HG03095 (cell line): ENCODE data around the gene BASP1.
A peak's percentile ranks its signal among the peaks of the same experiment; 100 is the strongest.

ENCODE experiments used
- ATAC-seq: cut with Tn5 transposase; IDR thresholded peaks from one replicate; pipeline ENCODE4 v1.9.1; 2021; ENCODE audit warnings: moderate library complexity; ENCODE audit not compliant: unreplicated experiment

The BASP1 gene, protein sequence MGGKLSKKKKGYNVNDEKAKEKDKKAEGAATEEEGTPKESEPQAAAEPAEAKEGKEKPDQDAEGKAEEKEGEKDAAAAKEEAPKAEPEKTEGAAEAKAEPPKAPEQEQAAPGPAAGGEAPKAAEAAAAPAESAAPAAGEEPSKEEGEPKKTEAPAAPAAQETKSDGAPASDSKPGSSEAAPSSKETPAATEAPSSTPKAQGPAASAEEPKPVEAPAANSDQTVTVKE

DNA sequence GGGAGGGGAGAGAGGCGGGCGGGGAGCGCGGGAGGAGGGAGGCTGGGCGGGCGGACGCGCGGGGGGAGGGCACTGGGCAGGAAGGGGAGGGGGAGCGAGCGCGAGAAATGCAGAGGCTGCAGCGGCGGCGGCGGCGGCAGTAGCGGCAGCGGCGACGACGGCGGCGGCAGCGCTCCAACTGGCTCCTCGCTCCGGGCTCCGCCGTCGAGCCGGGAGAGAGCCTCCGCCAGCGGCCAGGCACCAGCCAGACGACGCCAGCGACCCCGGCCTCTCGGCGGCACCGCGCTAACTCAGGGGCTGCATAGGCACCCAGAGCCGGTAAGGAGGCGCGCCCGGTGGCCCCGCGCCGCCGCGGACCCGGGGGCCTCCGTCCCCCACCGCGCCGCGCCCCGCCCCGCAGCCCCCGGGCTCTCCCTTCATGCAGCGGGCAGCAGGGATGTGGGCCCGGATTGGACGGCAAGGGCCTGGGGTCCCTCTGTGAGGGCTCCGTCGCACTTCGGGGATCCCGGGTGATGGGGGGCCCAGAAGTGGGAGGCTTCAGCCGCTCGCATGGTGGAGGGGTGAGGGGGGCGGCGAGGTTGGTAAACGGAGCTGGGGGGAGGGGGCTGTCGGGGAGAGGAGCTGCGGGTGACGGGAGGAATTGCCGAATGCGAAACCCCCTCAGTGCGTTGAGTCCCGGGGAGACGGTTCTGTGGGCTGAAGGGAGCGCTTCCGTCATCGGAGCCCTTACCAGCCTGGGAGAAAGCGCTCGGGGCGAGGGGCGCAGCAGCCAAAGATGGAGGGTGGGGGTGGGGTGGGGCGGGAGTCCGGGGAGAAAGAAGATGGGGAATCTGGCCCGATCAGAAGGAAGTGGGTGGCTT, at the start of gene BASP1:
TSS of gene BASP1 (plus strand) at position 139 of the 860 bp plus-strand sequence. CDS start 57,586 bp downstream, outside the sequence.
- ATAC-seq: peak; percentile 35

DNA sequence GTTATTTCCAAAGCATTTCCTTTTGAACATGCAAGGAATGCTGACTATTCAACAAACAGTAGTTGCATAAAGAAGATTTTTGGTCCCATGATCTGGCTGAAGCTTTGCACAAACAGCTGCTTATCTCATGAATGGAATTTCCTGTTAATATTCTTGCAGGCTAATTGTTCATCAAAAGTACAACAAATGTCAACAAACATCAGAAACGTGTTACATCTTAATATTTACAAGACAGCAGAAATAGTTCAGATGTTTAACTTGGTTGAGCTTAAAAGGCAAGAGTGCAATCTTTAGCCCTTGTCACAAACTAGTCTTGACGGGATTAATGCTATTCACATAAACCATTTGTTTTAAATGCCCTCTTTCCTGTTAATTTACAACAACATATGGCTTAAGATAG, 47.9 kb upstream of the BASP1 start:
- no peak for ATAC-seq

DNA sequence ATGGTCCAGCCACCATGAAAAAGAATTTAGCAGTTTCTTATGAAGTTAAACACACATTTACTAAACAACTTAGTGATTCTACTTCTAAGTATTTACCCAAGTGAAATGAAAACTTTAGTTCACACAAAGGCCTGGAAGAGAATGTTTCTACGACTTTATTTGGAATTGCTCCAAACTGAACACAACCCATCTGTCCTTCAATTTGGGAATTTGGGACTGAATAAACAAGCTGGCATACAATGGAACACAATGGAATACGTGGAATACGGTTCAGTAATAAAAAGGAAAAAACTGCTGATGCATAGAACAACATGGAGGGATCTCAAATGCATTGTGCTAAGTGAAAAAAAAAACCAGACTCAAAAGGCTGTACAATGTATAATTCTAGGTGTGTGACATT, 44.6 kb upstream of the BASP1 start:
- ATAC-seq: no peak

DNA sequence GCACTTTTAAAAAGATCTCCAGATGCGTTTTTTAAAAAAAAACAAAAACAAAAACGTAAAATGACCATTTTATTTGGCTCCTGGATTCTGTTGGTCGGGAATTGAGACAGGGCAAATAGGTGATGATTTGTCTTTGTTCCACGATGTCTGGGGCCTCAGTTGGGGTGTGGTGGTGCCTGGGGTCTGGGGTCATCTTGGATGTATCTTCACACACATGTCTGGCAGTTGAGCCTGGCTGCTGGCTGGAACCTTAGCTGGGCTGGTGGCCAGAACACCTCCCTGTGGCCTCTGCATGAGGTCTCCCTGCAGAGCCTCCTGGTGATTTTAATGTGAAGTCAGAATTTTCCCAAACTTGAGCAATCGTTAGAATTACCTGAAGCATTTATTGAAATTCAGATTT, 42.5 kb upstream of the BASP1 start:
- ATAC-seq: no peak

DNA sequence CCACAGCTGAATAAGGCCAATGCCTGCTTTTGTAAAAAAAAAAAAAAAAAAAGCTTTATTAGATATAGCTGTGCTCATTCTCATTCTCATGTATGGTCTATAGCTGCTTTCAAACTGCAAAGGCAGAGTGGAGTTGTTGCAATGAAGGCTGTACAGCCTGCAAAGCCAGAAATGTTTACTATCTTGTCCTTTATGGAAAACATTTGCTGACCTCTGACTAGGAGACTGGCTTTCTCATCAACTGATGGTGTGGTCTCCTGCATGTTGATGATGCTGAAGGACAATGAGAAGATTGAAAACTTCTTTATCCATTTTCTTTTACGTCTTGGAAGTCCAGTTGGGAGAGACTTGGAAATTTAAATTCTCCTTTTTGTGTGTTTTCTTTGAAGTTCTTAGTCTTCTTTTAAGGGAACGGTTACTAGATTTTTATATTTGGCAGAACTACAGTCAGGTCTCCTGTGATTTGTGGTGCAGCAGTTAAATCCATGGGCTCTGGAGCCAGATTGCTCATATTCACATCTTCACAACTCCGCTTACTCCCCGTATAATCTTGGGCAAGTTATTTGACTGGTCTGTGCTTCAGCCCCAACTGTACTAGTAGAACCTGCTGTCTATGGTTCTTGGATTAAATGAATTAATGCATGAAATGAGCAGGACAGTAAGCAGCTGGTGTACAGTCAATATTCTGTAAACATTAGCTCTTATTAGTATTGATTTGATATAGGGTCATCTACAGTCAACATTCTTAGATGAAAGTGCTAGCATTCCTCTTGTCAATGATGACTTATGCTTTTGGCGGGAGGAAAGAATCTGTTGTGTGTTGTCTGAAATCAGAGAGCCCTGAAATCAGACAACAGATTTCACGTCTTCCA, 39.7 kb upstream of the BASP1 start:
- ATAC-seq: no peak

DNA sequence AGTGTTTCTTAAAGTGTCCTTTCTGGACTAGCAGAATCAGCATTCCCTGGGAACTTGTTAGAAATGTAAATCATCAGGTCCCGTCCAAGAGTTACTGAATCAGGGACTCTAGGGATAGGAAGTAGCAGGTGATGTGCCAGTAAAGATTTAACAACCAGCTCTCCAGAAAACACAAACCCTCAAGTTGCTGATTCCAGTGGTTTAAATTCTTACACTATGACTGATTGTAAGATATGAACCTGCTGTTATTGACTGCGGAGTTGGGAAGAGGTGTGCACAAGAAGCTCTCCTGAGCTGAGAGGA, 39.1 kb upstream of the BASP1 start:
- ATAC-seq: no peak

DNA sequence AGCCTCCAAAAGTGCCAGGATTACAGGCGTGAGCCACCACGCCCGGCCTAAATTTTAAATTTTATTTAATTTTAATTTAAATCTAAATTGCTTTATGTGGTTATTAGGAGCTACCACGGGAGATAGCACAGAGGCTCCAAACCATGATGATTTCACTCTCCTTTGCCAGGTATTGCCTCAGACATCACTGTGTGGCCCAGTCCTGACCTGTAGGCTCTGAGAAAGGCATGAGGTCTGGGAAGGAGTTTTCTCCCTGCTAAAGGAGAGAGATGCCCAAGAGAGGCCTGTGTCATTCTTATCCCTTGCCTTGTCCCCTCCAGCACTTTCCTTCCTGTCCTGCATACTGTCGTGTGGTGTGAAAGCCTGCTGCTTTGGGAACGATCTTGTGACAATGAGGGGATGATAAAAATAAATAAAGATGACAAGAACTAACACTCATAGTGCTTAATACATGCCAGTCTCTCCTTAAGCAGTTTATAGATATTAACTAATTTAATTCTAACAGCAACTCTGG, 37.0 kb upstream of the BASP1 start:
- ATAC-seq: no peak

DNA sequence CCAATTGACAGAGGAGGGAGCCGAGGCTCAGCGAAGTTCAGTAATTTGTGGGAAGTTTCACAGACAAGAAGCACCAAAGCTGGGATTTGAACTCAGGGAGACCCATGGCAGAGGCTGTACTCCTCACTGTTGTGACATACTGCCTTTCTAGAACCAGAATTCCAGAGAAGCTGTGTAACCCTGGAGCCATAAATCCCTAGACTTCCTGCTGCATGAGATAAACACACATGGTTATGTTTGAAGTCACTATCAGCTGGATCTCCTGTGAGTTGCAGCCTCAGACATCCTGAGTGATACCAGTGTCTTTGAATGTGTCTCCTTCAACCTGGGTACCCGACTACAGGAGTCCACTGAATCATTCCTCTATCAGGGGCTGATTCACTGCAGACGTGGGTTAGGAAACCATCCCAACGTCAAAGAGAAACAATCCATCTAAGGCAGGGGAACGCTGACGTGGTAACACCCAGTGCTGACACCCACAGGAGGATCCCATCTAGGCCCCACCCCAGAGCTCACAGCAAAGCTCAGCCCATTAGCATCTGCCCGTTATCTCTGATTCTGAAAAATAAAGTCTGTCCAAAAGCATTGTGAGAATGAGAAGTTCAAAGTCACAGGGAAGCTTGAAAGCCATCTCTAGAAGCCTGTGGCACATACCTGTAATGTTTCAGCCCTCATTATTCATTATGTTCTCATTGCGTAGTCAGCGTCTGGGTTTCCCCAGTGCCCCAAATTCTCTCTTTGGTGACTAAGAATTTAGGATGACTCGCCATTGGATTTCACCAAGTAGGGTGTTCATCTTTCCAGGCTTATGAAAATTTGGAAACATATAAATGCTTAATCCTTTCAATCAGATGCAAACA, 36.3 kb upstream of the BASP1 start:
- no peak for ATAC-seq

DNA sequence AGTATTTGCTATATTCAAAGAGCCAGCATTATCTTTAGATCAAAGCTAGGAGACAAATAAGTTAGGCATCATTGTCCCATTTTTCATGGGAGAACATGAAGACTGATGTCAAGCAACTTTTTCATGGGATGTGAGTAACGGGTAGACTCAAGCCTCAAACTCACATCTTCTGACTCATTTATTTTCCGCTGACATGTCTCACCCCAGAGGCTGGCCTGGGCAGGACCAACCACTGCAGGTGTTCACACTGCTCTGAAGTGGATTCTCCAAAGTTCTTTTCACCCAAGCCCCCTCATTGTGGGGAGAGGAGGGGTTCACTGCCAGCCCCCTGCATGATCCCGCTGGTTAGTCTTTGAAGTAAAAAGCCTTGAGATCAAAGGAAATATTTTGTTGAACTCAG, 34.9 kb upstream of the BASP1 start:
- ATAC-seq: no peak

DNA sequence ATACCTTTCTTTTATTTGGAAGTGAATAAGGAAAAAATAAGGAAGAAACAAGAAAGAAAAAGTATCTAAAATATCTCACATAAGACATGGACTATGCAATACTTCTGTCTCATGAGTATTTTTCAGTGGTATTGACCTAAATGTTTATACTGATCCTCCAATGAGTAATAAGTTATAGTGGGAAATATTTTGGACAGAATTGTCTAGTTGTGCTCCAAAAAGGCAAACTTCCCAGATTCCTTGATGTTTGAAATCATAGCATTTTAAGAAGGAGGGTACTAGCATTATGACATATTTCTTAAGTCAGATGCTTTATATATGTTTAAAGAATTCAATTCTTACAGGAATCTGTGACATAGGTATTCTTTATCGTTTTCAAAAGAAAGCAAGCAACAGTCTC, 34.5 kb upstream of the BASP1 start:
- no peak for ATAC-seq

DNA sequence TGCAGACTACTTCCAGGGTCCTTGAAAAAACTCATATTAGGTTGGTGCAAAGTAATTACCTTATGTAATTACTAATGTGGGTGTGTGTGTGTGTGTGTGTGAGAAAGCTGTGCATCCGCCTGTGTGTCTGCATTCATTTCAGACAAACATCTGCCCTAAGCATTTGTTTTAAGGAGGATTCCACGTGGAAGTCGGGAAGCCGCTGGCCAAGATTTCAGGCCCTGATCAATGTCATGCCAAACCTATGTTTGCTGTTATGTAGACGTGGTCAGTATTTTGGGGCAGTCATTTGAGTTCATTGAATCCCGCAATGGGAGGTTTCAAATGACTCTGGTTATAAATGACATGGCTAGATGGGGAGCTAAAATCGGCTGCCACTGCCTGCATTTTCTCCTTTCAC, 33.6 kb upstream of the BASP1 start:
- no peak for ATAC-seq

DNA sequence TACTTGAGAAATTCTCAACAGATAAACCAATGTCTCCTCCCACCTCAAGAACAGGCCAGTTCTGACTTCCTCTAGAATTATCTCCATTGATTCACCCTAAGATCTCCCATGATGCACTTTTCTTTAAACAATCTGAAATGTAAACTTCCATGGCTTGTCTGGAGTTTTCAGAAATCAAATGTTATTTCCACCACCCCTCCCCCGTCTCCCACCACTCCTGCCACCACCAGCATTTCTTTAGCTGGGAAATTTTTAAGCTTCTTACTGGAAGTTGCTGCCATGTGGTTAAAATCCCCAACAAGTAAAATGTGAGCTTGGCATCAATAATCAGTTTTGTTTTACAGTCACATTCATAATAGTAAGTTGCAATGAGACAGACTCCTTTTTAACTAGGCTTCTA, 32.8 kb upstream of the BASP1 start:
- ATAC-seq: no peak

DNA sequence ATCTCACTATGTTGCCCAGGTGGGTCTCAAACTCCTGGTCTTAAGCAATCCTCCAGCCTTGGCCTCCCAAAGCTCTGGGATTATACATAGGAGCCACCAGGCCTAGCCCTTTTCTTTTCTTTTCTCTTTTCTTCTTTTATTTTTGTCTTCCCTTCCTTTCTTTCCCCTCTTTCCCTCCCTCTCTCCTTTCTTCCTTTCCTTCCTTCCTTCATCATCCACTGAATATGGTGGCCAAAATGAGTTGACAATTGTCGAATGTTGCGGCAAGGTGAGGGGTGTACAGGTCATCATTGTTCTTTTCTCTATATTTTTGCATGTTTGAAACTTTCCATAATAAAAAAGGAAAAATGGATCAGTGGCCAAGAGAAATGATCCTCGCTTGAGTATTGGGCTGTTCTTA, 32.1 kb upstream of the BASP1 start:
- no peak for ATAC-seq

DNA sequence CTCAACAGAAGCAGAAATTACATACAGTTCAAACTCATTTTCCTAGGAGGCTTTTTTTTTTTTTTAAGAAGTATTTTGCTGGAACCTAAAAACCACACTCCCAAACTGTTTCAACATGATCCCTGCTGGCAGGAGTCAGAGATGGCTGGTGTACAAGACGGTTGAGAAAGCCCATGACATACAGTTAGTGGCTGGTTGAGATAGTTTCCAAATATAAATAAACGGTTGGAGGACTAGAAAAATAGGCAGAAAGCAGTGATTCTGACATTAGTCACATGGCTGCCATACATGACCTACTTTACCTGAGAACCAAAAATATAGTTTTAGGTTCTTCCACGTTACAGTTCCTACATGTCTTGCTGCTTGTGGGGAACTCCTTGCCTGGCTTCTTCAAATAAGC, 31.7 kb upstream of the BASP1 start:
- no peak for ATAC-seq

DNA sequence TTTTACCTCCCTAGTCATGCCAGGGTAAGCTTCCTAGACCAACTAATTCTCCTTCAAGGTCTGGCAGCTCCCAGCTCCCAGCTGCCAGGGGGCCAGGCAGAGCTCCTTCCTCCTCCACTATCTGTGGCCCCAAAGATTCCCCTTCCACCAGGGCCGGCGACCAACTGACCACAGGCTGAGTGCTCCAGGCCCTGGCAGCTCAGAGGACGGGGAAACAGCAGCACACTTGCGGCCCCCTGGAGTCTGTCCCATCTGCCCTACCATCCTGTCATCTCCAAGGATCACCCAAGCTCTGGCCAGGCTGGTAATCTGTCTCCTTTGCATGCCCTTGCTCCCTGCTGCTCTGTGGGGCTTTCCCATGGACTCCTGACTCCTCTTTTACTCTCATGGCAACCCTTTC, 31.2 kb upstream of the BASP1 start:
- no peak for ATAC-seq

DNA sequence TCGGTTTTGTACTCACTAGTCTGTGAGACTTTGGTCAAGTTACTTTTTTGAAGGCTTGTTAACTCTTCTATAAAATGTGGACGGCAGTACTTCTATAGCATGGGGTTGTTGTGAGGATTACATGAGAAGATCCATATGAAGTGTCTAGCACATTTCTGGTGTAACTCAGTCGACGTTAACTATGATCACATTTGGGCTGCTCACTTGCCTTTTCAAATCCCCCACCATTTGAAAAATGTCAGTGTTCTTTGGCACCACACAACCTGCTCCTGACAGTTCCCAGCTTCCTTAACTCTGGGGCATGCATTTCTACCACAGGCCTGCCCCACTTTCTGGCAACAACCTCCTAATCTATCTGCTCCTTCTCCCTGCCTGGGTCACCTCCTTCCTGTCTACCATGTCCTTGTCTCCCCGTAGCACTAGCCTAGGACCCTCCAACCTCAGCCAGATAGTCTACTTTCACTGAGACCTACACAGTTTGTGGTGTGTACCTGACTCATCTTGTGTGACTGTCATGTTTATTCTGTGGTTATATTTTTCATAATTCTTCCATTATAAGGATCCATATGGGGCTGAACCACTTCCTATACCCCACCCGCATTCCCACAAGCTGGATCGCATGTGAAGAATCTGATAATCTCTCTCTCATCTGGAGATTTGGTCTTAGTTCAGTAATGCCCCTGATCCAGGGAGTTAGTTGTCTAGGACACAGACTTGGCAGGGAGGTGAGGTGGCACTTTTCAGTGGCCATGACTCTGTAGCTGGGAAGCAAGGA, 30.2 kb upstream of the BASP1 start:
- no peak for ATAC-seq

DNA sequence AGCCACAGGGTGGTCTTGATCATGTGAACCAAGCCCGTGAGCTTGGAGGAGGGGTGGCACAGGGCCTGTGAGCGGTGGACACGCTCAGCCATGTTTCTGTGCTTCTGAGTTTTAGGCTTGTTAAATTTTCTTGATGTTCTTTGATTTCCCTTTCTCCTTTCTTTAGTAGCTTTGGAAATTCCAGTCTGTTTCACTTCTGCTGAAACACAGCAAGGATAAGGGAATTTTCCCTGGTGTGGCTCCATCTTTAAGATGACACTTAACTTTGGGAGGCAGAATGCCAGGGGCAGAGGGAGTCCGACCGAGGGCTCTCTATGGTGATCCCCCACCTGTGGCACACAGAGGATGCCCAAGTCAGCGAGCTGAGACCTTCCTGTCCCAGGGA, 29.7 kb upstream of the BASP1 start:
- ATAC-seq: no peak

DNA sequence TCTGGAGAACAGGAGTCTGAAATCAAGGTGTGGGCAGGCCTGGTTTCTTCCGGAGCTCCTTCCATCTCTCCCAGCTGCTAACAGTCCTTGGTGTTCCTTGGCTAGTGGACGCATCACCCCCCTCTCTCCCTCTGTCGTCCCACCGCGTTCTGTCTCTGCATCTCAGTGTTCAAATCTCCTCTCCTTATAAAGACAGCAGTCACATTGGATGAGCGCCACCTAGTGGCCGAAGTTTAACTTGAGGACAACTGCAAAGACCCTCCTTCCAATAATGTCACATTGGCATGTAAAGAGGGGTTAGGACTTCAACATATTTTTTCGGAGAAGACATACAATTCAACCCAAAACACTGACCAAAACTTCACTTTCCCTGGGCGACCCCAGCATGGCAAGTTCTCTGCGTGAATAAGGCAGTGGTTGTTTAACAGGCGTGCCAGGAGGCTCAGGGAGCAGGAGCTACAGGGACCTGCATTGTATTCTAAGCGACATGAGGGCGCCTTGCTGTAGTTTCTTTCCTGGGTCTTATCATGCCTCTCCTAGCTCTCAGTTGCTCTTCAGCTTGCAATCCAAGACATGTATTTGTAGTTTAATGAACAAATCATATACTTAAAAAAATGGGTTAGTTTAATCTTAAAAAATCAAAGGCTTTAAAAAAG, 27.9 kb upstream of the BASP1 start:
- no peak for ATAC-seq

DNA sequence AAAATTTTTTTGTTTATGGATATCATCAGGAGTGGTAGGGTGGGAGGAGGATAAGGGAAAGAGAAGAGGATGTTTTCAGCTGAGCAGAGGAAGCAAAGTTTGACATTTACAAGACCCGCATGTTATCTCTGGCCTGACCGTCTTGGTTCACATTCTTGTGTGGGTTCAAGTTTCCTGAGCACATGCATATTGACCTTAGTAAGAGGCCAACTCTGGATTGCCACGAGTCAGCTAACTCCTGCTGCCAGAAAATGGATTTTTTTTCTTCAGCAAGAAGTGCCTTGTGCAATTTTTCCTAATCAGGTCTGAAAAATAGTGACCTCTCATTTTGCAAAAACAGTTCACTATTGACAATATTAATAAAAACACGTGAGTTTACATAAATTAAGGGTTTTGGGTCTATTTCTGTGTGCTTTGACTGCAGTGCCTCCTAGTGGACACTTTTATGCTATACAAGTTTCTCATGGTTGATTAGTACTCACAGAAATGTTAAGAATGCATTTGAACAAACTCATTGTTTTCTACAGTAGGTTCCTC, 27.1 kb upstream of the BASP1 start:
- no peak for ATAC-seq
